HG03175 (cell line): ENCODE results near the gene SMAP1.
A peak's percentile ranks its signal among the peaks of the same experiment; 100 is the strongest.

ENCODE experiments used
- ATAC-seq: cut with Tn5 transposase; IDR thresholded peaks from one replicate; pipeline ENCODE4 v1.9.1; 2021; ENCODE audit warnings: mild to moderate bottlenecking, moderate library complexity; ENCODE audit not compliant: unreplicated experiment

Gene SMAP1

DNA sequence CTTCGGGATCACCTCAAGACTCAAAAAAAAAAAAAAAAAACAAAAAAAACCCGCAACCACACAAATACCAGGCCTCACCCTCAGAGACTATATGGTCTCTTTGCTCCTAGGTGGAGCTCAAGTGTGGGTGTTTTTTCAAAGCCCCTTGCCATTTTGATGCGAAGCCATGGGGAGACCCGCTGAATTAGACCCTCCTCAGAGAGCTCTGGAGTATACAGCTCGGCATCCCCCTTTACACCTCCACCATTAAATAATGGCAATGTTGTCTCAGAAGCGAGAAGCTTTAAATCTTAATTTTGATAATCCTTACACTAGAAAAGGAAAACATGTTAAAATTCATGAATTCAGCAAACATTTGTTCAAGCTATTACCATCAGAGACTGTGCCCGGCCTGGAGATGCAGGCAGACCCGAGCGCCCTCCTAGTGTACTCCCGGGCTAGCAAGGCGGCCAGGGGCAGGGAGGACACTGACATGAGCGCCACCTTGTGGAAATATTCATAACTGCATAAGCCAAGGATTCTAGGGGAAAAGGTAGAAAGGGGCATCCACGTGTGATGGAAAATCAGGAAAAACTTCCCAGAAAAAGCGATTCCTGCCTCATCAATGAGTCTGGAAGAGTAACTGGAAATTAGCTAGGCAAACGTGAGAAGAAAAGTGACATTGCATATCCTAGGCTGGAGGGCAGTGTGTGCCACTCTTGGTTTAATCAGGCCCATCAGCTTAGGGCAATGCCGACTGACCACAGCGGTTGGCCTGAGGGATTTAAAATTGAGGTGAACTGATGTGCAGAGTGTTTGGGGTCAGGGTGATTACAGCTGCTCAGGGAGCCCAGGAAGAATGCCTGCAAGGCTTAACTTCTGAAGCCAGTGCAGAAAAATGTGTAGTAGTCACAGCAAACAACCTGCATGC, 216.6 kb downstream of the SMAP1 start:
- peak; percentile 65 for ATAC-seq

DNA sequence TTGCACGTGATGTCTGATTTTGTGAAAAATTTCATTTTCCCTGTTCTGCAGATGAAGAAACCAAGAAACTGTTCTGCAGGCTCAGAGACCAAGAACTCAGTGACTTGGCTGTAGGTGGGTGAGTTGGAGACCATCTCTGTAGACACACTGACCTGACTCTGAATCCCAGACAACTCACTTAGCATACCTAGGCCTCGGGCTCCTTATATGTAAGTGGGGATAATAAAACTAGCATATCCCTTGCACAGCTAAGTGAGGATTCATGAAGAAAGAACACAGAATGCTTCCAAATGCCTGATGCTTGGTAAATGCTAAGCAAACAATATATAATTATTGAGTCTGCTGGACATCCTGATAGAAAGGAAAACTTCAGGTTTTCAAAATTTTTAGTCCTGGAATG, 218.4 kb downstream of the SMAP1 start:
- no peak for ATAC-seq

DNA sequence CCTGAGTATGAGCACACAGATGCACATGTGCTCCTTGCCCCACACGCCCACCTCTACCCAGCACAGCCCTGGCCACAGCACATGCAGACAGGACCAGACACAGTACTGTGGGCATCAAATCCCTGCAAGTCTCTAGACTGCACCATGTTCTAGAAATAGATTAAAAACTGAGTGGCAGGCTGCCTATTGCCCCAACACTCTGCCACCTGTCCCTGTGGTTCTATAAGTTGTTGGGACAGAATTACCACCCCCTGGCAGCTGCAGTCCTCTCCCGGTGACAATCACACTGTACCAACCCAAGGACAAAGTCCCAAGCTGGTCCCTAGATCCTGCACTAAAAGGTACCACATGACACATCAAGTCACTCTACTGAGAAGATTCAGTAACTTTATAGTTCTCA, 219.0 kb downstream of the SMAP1 start:
- no peak for ATAC-seq

DNA sequence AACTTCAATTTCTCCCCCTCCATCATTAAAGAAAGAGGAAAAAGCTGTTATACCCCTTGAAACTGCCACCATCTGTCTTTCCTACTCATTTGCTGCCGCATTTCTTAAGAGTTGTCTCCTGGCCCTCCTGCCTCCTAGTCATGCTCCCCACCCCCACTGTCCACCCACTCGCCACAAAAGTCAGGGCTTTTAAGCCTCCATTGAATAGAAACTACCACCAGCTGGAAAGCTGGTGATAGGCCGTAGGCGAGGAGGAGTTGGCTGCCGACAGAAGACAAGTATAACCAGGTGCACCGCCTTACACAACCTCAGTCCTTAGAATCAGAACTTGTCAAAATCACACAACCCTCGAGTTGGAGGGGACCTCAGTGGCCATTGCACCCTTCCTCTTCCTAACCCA, 221.6 kb downstream of the SMAP1 start:
- no peak for ATAC-seq

DNA sequence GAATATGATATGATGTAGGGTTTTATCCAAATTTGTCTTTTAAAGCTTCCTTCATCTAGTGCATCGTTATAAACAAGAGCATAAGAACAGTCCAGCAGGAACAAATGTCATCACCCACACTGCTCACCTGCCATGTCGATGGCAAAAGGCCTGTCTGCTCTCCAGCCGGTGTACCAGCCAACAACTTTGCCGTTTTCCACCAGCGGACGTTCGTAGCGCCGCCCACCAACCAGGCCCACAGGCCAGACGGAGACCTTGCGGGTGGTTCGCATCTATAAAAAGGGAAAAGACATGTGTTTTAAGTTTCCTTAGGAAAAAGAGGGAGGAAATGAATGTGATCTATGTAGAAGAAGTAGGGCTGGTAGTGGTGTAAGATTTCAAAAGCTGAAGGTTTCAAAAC, 226.3 kb downstream of the SMAP1 start:
- ATAC-seq = no peak

DNA sequence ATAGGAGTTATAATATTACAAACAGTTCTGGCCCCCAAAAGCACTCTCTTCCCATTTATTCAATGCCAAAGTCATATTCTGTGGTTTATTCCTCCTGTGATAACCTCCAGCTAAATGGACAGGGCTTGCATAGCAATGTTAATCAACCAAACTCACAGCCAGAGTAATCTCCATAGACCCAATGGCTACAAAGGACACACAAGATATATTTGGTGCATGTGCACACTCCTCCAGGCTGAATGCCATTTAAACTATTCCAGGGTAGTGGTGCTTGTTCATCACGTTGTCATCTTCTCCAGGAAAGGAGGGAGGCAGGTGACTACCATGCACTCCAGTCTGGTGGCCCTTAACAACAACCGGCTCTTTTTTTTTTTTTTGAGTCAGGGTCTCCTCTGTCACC, 232.4 kb downstream of the SMAP1 start:
- ATAC-seq = no peak

DNA sequence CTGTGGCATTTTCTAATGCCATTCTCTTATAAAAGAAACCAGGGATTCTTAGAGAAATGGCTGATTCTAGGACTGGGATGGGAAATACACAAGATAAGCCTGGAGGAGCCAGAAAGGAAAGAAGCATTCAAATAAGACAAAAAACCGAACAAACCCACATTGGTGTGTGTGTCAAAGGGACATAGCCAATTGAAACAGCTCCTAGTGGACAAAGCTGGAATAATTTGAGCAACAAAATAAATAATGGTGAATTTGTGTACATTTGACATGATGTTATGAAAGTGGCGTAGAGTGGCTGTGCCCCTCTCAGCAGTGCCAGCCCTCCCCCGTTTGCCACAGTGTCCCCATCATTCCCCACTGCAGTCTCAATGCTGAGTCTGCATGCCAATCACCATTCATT, 233.6 kb downstream of the SMAP1 start:
- no peak for ATAC-seq

DNA sequence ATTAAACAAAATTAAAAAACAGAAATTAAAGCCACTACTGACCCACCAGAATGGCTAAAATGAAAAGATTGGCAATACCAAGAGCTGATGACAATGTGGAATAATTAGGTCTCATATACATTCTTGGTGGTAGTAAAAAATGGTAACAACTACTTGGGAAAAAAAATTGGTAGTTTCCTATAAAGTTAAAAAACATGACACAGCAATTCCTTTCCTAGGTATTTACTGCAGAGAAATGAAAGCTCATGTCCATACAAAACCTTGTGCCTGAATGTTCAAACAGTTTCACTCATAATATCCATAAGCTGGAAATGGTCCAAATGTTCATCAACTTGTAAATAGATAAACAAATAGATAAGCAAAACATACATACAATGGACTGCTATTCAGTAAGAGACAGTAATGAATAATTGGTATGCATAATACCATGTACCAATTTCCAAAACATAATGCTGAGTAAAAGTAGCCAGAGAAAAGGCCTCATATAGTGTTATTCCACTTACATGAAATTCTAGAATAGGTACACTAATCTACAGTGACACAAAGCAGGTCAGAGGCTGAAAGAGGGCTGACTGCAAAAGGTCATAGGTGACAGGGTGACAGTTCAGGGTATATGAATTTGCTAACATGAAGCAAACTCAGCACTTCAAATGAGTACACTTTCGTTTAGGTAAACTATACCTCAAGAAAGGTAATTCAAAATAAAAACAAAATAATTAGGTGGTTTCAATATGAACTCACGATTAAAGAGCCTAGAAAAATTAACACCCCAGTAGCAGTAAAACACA, 236.2 kb downstream of the SMAP1 start:
- no peak for ATAC-seq

DNA sequence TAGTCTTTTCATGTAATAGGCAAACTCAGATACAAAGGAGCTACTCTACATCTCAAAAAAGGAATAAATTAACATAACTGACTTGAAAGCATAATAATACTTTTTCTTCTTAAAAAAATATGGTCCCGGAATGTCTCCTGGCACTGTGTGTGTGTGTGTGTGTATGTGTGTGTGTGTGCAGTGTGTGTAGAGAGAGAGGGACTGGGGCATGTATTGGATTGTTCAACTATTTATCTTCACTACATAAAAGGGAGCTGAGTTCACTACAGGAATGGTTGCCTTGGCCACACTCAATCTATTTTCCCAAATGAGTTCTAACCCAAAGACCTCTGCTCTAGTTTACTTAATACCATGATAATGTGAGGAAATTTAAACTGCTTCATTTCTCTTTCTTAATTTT, 238.1 kb downstream of the SMAP1 start:
- no peak for ATAC-seq
